Left ventricle myocardium inferior (tissue), 1 donor: ENCODE results near the gene AVPR1B. TPM values are rescaled to one million over a fixed set of nuclear protein-coding genes. Genes with fewer than 3 reads are reported as not detected.

Experiments used
- DNase-seq: peaks from one replicate; pipeline ENCODE4 v3.0.0-alpha.2; 2020
- H3K27ac ChIP-seq: fragments of 200-600 bp; replicated peaks from 2 replicates; pipeline ENCODE4 v1.8.0; 2021
- H3K27me3 ChIP-seq: fragments of 200-600 bp; 2 replicates; pipeline ENCODE4 v1.8.0; 2021; ENCODE audit warnings: low read depth
- H3K36me3 ChIP-seq: fragments of 200-600 bp; 2 replicates; pipeline ENCODE4 v1.8.0; 2021
- H3K4me1 ChIP-seq: fragments of 200-600 bp; 2 replicates; pipeline ENCODE4 v1.8.0; 2021
- H3K4me3 ChIP-seq: fragments of 200-600 bp; 2 replicates; pipeline ENCODE4 v1.8.0; 2021; ENCODE audit warnings: mild to moderate bottlenecking, moderate library complexity
- H3K9me3 ChIP-seq: fragments of 200-600 bp; replicated peaks from 2 replicates; pipeline ENCODE4 v1.8.0; 2021
- intact Hi-C: fragments of 100-400 bp; cut with micrococcal nuclease; formaldehyde crosslinking; loops from one replicate; pipeline ENCODE4 v1.11.0; 2022
- total RNA-seq: library from RNA; stranded (reverse); fragmentation: NEBNext Ultra II Directional; extraction: Animal tissue kit (Norgen Biotek cat#: 25700); gene quantifications from one replicate; pipeline ENCODE4 v1.2.1, GENCODE V29; 2021
- TF ChIP-seq, protein P1 (sequence below): fragments of 200-600 bp; IDR thresholded peaks from 2 replicates; pipeline ENCODE4 v1.8.0; 2021; ENCODE audit warnings: antibody characterized with exemption, mild to moderate bottlenecking, borderline replicate concordance
- donor health status: DM: no; HTN: yes; CAD: no; lungs with severe emphysema.

Gene AVPR1B
- total RNA-seq, 1 donor from 2014 or later: not detected

DNA sequence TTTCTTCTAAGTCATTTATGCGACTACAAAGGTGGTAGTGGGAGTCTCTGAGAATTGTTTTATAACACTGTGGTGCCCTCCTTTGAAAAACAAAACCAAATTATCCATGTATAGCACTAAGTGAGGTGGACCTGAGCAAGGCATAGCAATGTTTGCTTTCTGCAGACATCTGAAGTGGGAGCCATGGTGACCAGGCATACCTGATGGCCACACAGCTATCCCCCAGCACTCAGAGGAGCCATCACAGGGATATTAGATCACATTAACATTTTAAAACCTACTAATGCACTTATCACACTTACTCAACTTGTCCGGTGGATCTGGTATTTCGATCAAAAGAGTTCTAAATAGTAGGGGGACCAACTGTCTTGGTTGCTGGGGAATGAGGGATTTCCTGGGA, 24.8 kb upstream of the AVPR1B start:
- no peaks in the 10 kb centered on the region for H3K4me1 ChIP-seq
- H3K27me3 ChIP-seq: peaks cover 19% of the 10 kb centered on the region
- H3K4me3 ChIP-seq: no peak overlapping the region
- H3K9me3 ChIP-seq: no peaks in the 10 kb centered on the region
- no peaks in the 10 kb centered on the region for H3K36me3 ChIP-seq
- TF ChIP-seq, protein P1, sequence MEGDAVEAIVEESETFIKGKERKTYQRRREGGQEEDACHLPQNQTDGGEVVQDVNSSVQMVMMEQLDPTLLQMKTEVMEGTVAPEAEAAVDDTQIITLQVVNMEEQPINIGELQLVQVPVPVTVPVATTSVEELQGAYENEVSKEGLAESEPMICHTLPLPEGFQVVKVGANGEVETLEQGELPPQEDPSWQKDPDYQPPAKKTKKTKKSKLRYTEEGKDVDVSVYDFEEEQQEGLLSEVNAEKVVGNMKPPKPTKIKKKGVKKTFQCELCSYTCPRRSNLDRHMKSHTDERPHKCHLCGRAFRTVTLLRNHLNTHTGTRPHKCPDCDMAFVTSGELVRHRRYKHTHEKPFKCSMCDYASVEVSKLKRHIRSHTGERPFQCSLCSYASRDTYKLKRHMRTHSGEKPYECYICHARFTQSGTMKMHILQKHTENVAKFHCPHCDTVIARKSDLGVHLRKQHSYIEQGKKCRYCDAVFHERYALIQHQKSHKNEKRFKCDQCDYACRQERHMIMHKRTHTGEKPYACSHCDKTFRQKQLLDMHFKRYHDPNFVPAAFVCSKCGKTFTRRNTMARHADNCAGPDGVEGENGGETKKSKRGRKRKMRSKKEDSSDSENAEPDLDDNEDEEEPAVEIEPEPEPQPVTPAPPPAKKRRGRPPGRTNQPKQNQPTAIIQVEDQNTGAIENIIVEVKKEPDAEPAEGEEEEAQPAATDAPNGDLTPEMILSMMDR: no peak
- intact Hi-C loops: no loop called here
- H3K27ac ChIP-seq: no peak overlapping the region
- no peak for DNase-seq

DNA sequence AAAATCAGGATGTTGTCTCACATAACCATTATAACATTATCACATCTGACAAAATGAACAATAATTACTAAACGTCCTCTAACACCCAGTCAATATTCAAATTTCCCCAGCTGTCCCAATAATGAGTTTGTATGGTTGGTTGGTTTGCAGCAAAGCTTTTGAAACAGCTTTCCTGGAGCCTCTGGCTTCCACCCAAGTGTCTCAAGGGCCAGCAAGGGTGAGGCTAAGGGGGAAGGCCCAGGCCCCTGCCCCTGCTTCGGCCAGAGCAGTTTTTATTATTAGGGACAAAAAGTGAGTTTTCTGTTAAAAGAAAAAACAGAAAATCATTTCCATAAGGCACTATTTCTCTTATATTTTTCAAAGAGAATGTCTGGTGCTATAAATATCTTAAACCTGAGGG, 19.1 kb upstream of the AVPR1B start:
- DNase-seq: no peak
- peaks cover 3% of the 10 kb centered on the region for H3K4me1 ChIP-seq
- no peaks in the 10 kb centered on the region for H3K9me3 ChIP-seq
- intact Hi-C loops: no loop called here
- peaks cover 4% of the 10 kb centered on the region for H3K27me3 ChIP-seq
- no peaks in the 10 kb centered on the region for H3K36me3 ChIP-seq
- TF ChIP-seq, protein P1: no peak
- H3K27ac ChIP-seq: no peak overlapping the region
- no peak overlapping the region for H3K4me3 ChIP-seq

DNA sequence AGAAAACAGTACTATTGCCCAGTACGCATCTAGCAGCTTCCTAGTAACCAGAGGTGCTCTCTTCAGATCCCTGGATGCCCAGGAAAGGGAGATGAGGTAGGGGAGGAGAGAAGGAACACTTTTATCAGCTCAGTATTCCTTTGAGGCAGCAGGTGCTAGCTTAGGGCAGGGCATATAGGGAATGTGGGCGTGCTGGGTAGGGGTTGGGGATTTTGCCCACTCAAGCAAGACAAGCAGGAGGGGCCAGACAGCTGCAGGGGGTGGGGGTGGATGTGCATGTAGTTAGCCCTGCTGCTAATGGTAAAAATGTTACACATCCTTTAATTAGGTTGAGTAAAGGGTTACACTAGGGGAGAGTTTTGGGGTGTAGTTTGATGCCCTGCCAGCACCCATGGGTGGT, 18.1 kb upstream of the AVPR1B start:
- peaks cover 3% of the 10 kb centered on the region for H3K4me1 ChIP-seq
- H3K4me3 ChIP-seq: no peak overlapping the region
- no peaks in the 10 kb centered on the region for H3K9me3 ChIP-seq
- H3K27me3 ChIP-seq: no peaks in the 10 kb centered on the region
- no peaks in the 10 kb centered on the region for H3K36me3 ChIP-seq
- H3K27ac ChIP-seq: no peak overlapping the region
- TF ChIP-seq, protein P1: no peak
- DNase-seq: no peak
- intact Hi-C loops: no loop called here

DNA sequence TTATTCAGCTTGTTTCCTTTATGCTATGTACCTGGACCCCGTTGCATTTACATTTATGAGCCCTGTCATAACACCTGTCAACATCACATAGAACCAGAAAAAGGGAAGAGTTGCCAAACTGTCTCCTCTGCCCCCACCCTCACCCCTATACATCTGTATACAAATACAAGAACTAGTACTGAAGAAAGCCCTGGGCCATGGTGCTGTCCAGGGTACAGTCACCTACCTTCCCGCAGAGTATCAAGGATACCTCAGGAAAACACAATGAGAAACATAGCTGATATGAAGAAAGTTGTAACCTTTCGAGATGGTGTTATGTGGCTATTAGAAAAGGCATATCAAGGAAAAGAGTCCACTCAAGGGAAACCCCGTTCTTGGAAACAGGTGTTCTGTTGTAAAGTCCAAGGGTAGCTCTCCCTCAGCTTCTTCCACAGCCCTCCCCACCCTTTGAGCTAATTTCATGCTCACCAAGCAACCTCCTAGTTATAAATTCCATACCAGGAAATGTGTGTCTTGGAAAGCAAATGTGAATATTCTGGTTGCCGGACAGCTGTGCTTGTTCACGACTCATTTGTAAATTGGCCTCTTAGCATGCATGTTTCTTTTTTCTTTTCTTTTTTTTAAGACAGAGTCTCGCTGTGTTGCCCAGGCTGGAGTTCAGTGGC, 16.7 kb upstream of the AVPR1B start:
- H3K36me3 ChIP-seq: no peaks in the 10 kb centered on the region
- intact Hi-C loops: no loop called here
- peaks cover 3% of the 10 kb centered on the region for H3K4me1 ChIP-seq
- H3K9me3 ChIP-seq: no peaks in the 10 kb centered on the region
- no peak overlapping the region for H3K4me3 ChIP-seq
- DNase-seq: no peak
- TF ChIP-seq, protein P1: no peak
- no peaks in the 10 kb centered on the region for H3K27me3 ChIP-seq
- H3K27ac ChIP-seq: no peak overlapping the region

DNA sequence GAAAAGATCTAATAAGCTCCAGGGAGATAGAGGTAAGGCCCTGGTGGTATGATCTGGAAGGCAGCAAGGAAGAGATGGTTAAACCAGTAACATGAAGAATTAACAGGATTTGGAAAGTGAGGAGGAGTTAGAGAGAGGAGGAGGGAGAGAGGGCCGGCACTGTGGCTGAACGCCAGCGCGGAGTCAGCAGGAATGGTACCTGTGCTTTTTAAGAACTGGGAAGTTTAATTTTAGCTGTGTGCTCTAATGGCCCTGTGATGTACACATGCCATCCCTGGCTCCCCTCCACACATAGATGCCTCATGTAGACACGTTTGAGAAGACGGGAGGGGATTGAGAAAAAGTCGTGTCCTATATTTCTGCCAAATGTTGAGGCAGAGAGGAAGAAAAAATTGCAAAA, 13.8 kb upstream of the AVPR1B start:
- peak; percentile 59 for DNase-seq
- intact Hi-C loops: no loop called here
- H3K9me3 ChIP-seq: no peaks in the 10 kb centered on the region

More for the DNA sequence above, 13.8 kb upstream of the AVPR1B start:
- Histone ChIP-seq H3K4me1 (peaks cover 3% of the 10 kb centered on the region), H3K27ac (no peak overlapping the region), H3K36me3 (no peaks in the 10 kb centered on the region), H3K4me3 (no peak overlapping the region), H3K27me3 (no peaks in the 10 kb centered on the region)
- TF ChIP-seq, protein P1: no peak
